GM19372 (cell line): ENCODE results near the gene CCDC38.
A peak's percentile ranks its signal among the peaks of the same experiment; 100 is the strongest.
"Not testable (repeated sequence)": the region's sequence is repeated elsewhere in the genome, so short reads cannot be mapped to it uniquely, and the experiment has no call there.

ENCODE experiments used
- ATAC-seq: cut with Tn5 transposase; IDR thresholded peaks from one replicate; pipeline ENCODE4 v1.9.1; 2021; ENCODE audit warnings: mild to moderate bottlenecking, low read depth, moderate library complexity; ENCODE audit not compliant: unreplicated experiment

The CCDC38 gene

DNA sequence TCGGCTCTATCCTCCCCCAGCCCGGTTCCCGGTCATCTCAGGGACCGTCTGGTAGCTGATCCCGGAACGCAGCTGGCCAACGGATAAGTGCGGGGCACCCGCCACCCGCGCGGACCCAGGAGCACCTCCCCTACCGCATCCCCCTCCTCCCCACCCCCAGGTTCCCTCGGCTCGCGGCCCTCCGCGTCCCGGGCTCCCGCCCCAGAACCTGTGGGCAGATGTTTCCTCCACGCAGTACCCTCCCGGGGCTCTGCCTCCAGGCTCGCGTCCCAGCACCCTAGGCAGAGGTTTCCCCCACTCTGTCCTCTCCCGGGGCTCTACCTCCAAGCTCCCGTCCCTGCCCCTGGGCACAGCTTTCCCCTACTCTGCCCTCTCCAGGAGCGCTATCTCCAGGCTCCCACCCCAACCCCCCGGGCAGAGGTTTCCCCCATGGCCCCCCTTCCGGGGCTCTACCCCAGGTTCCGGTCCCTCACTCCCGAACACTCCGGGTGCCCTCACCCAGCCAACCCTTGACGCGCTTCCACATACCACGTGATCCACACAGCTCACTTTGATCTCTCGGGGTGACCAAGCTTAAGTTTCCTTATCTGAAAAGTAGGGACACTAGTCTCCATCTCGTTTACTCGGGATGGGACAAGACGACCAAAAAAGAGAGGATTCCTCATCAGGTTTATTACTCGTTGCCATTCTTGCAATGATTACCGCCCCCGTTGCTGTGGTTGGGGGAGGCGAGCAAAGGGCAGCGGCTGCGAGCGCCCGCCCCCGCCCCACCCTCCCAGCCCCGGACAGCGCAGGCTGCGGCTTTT, at the start of gene CCDC38:
CCDC38 (minus strand) TSS at position 91 of the 806 bp plus-strand sequence. CDS start 6,105 bp downstream, outside the sequence.
- ATAC-seq: peak; percentile 93

DNA sequence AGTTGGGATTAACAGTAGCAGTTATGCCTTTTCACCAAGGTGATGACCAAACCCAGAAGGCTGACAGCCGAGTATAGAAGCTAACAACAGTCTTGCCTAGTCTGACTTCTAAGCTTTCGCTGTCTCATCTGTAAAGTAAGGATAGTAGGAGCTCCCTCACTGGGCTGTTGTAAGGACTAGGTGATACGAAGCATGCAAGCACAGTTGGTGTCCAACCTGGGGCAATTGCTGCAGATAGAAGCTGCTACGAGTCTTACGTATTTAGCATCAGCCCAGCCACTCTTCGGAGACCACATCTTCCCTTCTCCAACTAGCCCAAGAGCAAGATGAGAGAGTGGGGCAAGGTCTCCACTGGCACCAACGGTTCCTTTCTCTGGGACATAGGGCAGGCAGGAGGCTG, 47.7 kb upstream of the CCDC38 start:
- ATAC-seq: no peak

GRCh38 chr12:95989504-95990123, 47.2 kb upstream of the CCDC38 start:
- no peak for ATAC-seq

GRCh38 chr12:95988506-95989275, 46.3 kb upstream of the CCDC38 start:
- no peak for ATAC-seq

DNA sequence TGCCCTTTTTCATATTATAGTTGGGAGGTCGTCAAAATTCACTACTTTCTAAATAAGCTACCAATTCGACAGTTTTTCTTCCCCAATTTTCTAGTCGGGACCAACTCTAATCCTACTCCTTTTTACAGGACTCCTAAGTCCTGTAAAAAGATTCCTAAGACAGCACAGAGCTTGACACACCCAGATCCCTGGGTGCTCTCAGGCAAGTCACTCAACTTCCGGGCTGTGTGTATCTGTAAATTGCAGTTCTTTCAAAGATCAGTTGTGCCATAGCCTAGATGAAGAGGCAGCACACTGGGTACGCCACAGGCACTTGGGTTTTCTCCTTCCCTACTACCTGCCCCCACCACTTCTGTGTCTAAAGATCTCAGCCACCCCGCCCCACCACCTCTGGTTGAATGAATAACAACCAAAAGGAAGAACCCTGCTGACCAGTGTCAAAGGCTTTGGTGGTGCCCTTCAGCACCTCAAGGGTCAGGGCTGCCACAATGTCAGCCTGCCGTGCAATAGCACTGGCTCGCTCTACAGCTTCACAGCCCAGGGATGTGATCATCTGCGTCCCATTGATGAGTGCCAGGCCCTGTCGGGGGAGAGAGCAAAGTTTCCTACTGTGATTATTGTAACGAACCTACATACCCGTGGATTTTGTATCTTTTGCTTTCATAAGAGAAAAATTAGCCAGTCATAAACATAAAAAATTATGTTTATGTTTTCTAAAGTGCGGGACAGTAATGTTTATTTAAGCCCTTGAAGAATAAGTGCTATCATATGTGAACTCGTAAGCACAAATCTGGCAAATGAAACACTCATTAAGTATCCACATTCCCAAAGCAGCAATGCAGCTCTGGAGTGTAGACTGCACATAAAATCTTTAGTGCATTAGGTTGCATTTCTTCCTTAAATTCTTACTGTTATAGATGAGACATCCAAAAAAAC, 44.5 kb upstream of the CCDC38 start:
- ATAC-seq: no peak

DNA sequence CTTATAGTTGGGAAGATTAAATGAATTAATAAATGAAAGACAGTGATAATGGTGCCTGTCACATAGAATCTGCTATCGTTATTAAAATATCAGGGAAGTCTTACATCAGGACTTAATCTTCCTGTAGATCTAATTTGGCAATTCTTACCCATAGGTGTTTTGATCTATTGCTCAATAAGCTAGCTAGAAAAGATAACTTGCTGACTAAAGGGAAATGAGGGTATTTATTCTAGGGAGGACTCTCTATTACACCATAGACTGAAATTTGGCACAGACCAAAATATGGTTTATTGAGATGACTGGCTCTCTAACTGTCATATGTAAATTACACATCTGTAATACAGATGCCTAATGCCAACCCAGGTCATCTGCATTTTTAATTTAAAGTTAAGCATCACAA, 42.3 kb upstream of the CCDC38 start:
- ATAC-seq: no peak

GRCh38 chr12:95982602-95983001, 40.2 kb upstream of the CCDC38 start:
- ATAC-seq: no peak

DNA sequence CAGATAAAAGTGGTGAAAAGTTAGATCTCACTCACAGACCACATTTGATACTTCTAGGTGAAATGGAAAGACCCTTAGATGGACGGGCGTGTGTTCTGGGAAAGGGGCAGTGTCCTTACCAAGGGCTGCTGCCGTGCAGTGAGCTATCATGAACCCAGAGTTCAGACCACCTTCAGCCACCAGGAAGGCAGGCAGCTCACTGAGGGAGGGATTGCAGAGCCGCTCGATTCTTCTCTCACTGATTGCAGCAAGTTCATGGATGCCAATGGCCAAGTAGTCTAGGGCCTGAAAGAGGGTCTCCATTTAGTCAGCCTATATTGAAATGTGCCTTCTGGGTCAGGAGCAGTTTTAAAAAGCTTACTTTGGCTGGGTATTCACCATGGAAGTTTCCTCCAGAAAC, 38.0 kb upstream of the CCDC38 start:
- no peak for ATAC-seq

DNA sequence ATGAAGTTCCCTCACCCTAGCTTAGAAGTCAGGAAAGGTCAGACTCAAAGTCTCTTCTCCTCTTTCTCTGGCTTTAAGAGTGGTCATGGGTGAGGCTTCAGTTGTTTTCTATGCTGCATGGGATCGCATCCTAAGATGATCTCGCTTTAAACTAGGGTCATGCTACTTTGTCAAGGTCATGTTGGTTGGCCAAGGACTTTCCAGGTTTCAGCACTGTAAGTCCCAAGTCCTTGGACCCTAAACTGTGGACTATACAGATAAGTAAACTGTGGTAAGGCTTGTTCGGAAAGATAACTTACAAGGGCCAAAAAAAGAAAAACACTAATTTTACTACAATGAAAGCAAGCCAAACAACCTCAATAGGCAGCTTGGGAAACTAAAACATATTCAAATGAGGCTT, 36.4 kb upstream of the CCDC38 start:
- no peak for ATAC-seq

- ATAC-seq: no peak
Observed at GRCh38 chr12:95978351-95978750, 35.9 kb upstream of the CCDC38 start.

DNA sequence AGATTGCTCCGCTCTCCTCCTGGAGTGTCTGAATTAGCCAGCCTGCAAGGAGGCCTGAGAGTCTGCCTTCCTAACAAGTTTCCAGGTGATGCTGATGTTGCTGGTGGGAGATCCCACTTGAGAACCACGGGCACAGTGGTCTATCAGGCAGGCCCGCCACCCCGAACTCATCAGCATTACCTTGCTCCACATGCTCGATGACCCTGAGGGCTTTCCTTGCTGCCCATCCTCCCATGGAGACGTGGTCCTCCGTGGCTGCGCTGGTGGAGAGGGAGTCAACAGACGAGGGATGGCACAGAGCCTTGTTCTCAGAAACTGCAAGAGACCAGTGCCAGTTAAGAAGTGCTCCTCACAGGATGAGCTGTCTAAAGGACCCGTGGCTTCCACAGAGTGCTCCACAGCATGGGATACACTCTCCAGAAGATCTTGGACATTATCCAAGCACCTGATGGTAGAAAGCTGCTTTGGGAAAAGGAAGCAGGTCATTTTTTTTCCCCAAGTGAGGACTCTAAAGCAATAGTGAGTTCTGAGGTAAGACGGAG, 35.4 kb upstream of the CCDC38 start:
- no peak for ATAC-seq

GRCh38 chr12:95976416-95976832, 34.0 kb upstream of the CCDC38 start:
- no peak for ATAC-seq

- ATAC-seq: no peak
Observed at GRCh38 chr12:95975491-95975890, 33.1 kb upstream of the CCDC38 start.

GRCh38 chr12:95974358-95974757, 31.9 kb upstream of the CCDC38 start:
- ATAC-seq: no peak

- ATAC-seq: no peak
Observed at GRCh38 chr12:95972832-95973456, 30.5 kb upstream of the CCDC38 start.

- no peak for ATAC-seq
Observed at GRCh38 chr12:95970905-95971304, 28.5 kb upstream of the CCDC38 start.

GRCh38 chr12:95969116-95969515, 26.7 kb upstream of the CCDC38 start:
- not testable (repeated sequence) for ATAC-seq

DNA sequence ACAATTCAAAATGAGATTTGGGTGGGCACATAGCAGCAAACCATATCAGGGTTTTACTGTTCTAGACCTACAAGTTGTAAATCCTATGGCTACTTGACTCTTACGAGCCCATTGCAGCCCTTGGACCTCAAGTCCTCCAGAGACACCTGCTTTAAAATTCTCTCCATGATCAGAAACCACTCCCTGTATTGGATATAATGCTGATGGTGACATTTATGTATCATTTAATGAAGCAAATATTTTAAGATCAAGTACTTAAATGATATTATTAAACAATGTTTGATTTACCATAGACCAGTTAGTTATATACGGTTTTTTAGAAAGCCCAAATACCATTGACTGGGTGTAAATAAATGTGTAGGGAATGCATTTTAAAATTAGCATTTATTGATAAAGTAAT, 24.9 kb upstream of the CCDC38 start:
- no peak for ATAC-seq

- ATAC-seq: no peak
Observed at GRCh38 chr12:95966287-95966870, 24.0 kb upstream of the CCDC38 start.
